Right forelimb (tissue), 1 donor: Measurements from ENCODE around the gene GPR84.

Experiments used
- DNase-seq: peaks from one replicate; pipeline ENCODE4 v3.0.0-alpha.2; 2018

The GPR84 gene

GRCh38 chr12:54364413-54364812 is at the start of gene GPR84:
GPR84 (minus strand) TSS chr12:54364486; CDS start chr12:54363851, 635 bp downstream.
- DNase-seq, result no peak

- DNase-seq, result no peak
Observed at GRCh38 chr12:54413284-54414190, 49.3 kb upstream of the GPR84 start.

GRCh38 chr12:54412786-54413185 is 48.5 kb upstream of the GPR84 start:
- no peak for DNase-seq

- no peak for DNase-seq
Observed at GRCh38 chr12:54412348-54412747, 48.1 kb upstream of the GPR84 start.

DNA sequence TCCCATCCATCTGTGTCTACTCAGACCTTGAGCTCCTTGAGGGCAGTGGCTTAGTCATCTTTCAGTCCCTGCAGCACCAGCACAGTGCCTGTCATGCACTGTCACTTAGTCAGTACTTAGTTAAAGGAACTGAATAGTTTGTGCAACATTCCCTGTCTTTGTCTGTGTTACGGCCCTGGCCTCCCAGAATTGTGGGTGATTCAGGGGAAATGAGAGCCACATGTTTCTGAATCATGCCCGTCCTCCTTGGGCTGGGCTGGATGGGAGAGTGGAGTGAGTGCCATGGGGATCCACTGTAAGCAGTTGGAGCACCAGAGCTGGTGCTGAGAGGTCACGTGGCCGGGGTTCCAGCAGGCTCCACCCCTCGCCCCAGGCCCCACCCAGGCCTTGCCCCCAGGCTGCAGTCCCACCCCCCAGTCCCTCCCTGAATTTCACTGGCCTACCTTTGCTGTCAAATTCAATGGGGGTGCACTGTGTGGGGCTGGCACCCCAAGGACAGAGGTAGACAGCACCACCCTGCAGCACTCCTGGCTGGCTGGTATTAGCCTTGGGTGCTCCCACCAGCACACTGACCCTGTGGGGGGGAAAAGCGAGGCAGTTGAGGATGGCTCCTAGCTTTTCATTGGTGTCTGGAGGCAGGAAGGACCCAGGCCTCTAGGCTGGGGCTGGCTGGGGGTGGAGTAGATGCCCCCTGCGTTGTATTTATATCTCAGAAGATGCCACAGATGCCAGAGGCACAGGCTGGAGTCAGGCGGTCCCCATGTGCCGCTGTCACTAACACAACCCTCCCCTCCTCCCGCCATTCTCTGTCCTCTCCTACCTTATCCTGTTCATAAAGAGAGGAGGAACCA is 47.3 kb upstream of the GPR84 start:
- DNase-seq, result no peak

DNA sequence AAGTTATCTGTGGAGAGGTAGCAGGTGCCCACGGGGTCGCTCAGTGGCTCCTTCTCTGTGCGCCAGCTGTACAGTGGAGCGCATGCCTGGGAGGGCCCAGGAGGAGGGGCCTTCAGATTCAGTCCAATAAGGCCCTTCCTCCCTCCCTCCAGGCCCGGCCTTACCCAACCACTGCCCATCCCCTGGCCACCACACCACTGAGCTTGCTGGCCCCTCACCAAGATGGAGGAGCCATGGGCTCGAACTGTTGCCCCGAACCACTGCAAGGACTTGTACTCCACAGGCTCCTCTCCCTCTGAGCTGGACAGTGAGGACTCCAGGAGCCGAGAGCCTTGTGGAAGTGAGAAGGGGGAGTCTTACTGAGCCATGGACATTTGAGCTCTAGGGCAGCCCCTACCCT is 45.0 kb upstream of the GPR84 start:
- no peak for DNase-seq

GRCh38 chr12:54407183-54407905 is 43.1 kb upstream of the GPR84 start:
- DNase-seq, result no peak

DNA sequence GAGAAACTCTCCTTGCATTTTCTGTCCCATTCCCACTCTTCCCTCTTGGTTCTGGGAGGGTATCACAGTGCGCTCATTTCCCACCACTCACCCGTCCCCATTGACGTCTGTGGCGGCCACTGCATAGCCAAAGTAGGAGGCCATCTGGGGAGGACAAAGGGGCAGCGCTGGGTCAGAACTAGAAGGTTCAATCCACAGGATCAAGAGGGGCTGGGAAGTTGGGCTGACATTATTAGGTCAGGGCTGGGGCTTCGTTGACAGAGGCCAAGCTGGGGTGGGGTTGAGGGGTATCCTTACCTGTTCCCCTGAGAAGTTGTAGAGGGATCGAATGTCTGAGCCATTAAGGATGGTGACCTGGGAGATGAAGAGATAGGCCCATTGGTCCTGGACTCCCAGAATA is 41.3 kb upstream of the GPR84 start:
- DNase-seq, result no peak

- no peak for DNase-seq
Observed at GRCh38 chr12:54405106-54405505, 40.8 kb upstream of the GPR84 start.

- DNase-seq, result no peak
Observed at GRCh38 chr12:54404061-54405004, 40.0 kb upstream of the GPR84 start.

DNA sequence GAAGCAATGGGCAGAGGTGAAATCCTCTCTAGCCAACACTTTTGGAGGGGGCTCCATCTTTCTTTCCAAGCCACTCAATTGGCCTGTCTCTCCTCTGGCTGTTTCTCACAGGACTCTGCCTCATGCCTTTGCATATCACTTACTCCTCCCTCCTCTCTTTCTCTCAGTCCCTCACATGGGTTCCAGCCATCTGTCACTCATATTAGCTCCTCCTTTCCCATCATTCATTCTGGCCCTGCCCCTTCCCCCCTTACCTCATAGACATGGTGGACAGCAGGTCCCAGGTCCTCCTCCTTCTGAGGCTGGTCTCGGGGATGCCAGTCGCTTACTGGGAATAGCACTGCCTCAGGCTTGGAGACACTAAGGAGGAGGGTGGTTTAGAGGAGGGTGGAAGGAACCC is 36.8 kb upstream of the GPR84 start:
- DNase-seq, result no peak

GRCh38 chr12:54398995-54399793 is 34.9 kb upstream of the GPR84 start:
- DNase-seq, result peak; percentile 95

GRCh38 chr12:54398218-54398617 is 33.9 kb upstream of the GPR84 start:
- no peak for DNase-seq

GRCh38 chr12:54397157-54397556 is 32.9 kb upstream of the GPR84 start:
- DNase-seq, result no peak

GRCh38 chr12:54395545-54395944 is 31.3 kb upstream of the GPR84 start:
- no peak for DNase-seq

DNA sequence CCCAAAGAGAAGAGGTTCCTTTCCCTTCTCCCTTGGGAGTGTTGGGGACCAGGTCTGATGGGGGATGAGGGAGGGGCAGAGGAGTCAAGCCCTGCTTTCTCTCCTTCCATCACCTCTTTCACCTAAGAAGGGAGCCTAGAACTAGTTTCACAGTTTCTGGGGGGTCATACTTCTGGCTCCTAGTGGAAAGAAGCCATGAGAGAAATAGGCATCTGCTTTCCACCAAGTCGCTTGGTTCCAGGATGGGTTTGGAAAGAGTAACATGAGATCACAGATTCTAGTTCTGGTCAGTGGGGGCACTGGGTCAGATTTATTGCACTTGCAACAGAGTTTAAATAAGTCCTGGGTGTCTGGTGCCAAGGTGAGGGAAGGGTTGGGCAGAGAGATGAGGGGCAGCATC is 30.7 kb upstream of the GPR84 start:
- no peak for DNase-seq

DNA sequence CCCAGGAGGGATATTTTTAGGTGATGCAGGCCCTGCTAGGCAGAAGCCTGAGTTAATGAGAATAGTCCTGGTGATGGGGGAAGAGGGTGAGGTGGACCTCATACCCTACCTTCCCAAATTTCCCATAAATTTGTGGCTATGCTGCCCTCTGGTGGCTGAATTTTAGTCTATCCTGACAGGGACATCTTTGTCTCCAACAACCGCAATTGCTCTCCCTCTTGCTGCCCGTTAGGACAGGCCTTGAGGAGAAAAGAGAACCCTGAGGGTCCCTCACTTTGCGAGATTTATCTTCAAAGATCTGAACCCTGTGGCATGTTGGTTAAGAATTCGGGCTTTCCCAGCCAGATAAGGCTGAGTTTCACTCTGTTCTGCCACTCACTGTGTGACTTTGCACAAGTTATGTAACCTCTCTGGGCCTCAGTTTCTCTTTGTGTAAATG is 30.0 kb upstream of the GPR84 start:
- no peak for DNase-seq

DNA sequence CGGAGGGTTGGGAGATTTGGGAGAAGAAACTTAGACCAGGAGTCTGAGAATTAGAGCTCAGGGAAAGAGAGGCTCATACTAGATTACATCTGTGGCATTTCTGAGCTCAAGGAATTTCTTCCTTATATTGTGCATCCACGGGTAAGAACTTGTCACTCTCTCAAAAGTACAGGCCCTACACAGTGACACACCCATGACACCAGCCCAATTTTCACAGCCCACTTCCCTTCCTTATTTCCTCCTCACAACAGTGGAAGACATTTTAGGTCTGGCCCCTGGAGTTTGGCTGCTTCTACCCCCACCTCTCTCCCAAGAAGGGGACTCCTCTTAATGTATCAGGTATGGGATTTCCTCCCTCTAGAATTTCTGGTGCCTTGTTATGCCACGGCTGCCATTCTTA is 29.5 kb upstream of the GPR84 start:
- DNase-seq, result no peak

DNA sequence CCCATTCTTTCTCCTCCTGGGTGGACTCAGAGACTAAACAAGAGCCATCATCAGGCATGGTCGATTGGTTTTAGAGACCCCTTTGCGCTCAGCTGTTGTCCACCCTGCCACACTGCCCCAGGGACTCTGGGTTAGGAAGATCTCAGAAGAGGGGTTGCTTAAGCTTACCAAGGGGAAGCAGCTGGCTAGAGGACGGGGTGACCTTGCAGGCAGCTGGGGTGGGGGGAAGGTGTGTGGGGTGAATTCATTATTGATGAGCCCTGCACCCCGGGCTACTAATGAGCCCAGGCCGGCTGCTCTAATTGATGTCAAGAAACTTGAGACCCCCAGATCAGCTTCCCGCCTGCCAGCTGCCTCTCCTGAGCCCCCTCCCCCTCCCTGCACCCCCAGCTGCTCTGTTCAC is 28.9 kb upstream of the GPR84 start:
- DNase-seq, result no peak

DNA sequence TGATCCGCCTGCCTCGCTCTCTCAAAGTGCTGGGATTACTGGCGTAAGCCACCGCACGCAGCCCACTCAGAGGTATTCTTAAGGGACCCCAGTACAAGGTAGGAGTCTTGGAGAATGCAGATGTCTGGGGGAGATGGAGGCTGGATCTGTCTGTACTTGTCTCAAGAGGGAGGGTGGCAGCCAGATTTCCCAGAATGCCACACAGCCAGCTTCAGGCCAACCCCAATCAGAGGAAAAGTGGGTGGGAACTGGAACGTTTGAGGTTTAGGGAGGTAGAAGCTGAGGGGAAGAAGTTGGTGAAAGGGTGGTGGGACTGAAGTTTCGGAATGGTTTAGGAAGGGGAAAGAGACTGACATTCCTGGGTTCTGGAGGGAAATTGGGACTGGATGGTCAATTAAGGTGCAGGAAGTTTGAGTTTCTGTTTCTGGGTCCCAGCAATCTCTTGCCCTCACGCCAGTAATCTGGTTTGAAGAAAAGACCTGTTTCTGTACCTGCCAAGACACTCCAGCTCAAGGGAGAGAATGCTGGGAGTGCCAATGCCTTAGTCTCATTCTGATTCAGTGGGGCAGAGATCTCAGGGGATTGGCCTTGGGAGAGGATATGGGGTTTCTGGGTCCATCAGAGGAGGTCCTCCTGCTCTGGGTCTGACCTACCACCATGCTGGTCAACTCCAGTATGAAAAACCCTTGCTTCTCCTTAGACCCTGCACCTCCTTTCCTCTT is 28.4 kb upstream of the GPR84 start:
- DNase-seq, result no peak
